Body of pancreas (tissue), 4 donors: Measurements from ENCODE around the gene DDX20.

Source experiments
- CTCF ChIP-seq, 7 experiments: fragments of 450-650 bp in 4 of 7; fragments of 200-600 bp in 3 of 7; sonication (generic) in 3 of 7; IDR thresholded peaks; one replicate each; pipeline ENCODE4 v1.5.1; 2016 to 2019; ENCODE audit warnings: antibody characterized with exemption in 7 of 7
- POLR2A ChIP-seq, 3 donors: fragments of 450-650 bp; IDR thresholded peaks; one replicate each; pipeline ENCODE4 v1.6.1; 2016; ENCODE audit warnings: antibody characterized with exemption in 3 of 3, mild to moderate bottlenecking in 2 of 3

- TF ChIP-seq CTCF (IDR thresholded peaks at IDR 0.05) = no peak
- TF ChIP-seq POLR2A (IDR thresholded peaks at IDR 0.05) = no peak
Measured at GRCh38 chr1:111733992-111734341, 21.7 kb upstream of the DDX20 start.
